ENCODE results near the gene CACNA1B. TPM values are rescaled to one million over a fixed set of nuclear protein-coding genes. Genes with fewer than 3 reads are reported as not detected.

CACNA1B gene
- total RNA-seq, 2 donors from 2014 or later: 0.26 to 0.99 TPM

DNA sequence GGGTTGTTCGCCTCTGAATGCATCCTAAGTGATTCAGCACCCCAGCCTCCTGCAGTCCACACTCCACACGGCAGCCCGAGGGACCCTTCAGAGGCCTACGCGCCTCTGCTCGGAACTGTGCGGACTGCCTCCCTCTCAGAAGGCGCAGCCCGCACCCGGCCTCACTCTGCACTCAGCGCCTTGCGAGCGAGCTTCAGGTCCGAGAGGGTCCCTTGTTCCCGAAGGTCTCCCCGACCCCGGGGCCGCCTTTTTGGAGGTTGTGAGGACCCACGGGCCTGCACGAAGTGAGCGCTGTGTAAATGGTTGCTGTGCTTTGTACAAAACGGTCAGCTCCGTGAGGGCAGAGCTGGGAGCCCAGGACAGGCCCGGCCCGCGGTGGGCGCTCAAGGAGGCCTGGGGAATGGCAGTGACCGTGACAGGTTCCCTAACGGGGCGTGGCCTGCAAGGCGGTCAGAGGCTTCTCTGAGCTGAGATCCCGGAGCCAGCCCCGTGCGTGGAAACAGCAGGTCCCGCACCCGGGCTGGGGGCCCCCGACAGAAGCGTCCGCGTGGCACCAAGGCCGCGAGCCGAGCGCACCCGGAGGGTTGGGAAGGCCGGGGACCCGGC, 698 bp upstream of the CACNA1B start:
- Histone ChIP-seq H3K27ac (no peak overlapping the region), H3K9me3 (no peaks in the 10 kb centered on the region), H3K4me3 (no peak overlapping the region), H3K4me1 (peaks cover 9% of the 10 kb centered on the region), H3K36me3 (replicated peaks in 1 of 2; ENCODE audit: insufficient read depth in 1 of 2, low read depth in 2 of 2) (no peaks in the 10 kb centered on the region), H3K27me3 (peaks cover 0 to 10% of the 10 kb centered on the region in 2 donors)
- WGBS, 2 donors: 60% methylated on average over 22 to 47 of the region's 47 CpGs
- ATAC-seq (no peak), DNase-seq (no peak)
- TF ChIP-seq, protein P1, sequence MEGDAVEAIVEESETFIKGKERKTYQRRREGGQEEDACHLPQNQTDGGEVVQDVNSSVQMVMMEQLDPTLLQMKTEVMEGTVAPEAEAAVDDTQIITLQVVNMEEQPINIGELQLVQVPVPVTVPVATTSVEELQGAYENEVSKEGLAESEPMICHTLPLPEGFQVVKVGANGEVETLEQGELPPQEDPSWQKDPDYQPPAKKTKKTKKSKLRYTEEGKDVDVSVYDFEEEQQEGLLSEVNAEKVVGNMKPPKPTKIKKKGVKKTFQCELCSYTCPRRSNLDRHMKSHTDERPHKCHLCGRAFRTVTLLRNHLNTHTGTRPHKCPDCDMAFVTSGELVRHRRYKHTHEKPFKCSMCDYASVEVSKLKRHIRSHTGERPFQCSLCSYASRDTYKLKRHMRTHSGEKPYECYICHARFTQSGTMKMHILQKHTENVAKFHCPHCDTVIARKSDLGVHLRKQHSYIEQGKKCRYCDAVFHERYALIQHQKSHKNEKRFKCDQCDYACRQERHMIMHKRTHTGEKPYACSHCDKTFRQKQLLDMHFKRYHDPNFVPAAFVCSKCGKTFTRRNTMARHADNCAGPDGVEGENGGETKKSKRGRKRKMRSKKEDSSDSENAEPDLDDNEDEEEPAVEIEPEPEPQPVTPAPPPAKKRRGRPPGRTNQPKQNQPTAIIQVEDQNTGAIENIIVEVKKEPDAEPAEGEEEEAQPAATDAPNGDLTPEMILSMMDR (IDR thresholded peaks at IDR 0.05): no peak
- intact Hi-C loops (cut with DNase I): no loop called here

DNA sequence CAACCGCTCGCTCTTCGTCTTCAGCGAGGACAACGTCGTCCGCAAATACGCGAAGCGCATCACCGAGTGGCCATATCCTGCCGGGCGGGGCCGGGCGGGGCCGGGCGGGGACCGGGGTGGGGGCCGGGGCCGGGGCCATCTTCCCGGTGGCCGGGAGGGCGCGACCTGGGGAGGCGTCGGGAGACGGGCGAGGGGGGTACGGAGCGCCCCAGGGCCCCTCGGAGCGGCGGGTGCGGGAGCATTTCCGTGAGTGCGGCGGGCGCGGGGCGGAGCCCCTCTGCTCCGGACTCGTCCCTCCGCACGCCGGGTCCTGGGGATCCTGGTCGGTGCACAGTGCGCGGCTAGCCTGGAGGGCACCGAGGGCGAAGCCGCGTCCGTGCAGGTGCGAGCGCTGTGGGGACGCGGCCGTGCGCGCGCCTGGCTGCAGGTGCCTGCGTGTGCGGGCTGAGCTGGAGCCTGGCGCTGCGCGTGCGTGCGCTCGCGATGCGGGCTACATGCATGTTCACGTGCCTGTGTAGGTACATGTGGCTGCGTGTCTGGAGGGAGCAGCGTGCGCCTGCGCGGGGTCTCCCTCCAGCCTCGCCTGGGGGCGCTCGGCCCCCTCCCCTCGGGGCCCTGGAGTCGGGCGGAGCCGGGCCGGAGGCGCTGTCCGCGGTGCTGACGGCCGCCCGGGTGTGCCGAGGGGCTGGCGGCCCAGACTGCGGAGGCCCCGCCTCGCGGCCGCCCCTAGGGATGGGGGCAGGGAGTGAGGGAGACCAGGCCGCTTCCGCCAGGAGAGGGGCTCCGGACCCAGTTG, 762 bp downstream of the CACNA1B start:
- no peaks in the 10 kb centered on the region for H3K36me3 ChIP-seq (replicated peaks in 1 of 2; ENCODE audit: insufficient read depth in 1 of 2, low read depth in 2 of 2)
- peak; percentile 18 for ATAC-seq
- DNase-seq: peak in 2 of 4 donors; percentile 21 to 29
- H3K4me3 ChIP-seq: no peak overlapping the region
- H3K9me3 ChIP-seq: no peaks in the 10 kb centered on the region
- peaks cover 9% of the 10 kb centered on the region for H3K4me1 ChIP-seq
- peaks cover 0 to 10% of the 10 kb centered on the region in 2 donors for H3K27me3 ChIP-seq
- WGBS, 2 donors: 2% methylated on average over 87 of the region's 101 CpGs; no CpG with 5 or more reads in 1 of the 2 donors
- TF ChIP-seq POLR2A (IDR thresholded peaks at IDR 0.05): no peak
- TF ChIP-seq, protein P1 (IDR thresholded peaks at IDR 0.05): no peak
- intact Hi-C loops (cut with DNase I): no loop called here
- H3K27ac ChIP-seq: no peak overlapping the region

DNA sequence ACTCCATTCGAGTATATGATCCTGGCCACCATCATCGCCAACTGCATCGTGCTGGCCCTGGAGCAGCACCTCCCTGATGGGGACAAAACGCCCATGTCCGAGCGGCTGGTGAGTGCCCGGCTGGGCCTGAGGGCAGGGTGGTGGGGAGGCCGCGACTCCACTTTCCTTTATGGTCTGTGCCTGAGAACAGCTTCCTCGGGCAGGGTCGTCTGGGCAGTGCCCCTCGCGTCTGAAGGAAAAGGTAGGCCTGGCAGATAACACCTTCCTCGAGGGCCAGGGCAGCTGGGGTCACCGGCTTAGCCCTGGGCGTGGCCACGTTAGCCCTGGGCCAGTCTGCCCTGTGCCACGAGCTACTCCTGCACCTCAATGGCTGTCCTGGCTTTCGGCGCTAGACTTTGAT, 1.5 kb downstream of the CACNA1B start:
- ATAC-seq: no peak
- Histone ChIP-seq H3K36me3 (replicated peaks in 1 of 2; ENCODE audit: insufficient read depth in 1 of 2, low read depth in 2 of 2) (no peaks in the 10 kb centered on the region), H3K4me3 (no peak overlapping the region), H3K4me1 (peaks cover 9% of the 10 kb centered on the region), H3K9me3 (no peaks in the 10 kb centered on the region), H3K27ac (no peak overlapping the region), H3K27me3 (peaks cover 0 to 10% of the 10 kb centered on the region in 2 donors)
- TF ChIP-seq POLR2A (IDR thresholded peaks at IDR 0.05): no peak
- DNase-seq: no peak
- intact Hi-C loops (cut with DNase I): no loop called here
- 68 to 77% methylated on average over 14 to 19 of the region's 20 CpGs for WGBS, 2 donors

DNA sequence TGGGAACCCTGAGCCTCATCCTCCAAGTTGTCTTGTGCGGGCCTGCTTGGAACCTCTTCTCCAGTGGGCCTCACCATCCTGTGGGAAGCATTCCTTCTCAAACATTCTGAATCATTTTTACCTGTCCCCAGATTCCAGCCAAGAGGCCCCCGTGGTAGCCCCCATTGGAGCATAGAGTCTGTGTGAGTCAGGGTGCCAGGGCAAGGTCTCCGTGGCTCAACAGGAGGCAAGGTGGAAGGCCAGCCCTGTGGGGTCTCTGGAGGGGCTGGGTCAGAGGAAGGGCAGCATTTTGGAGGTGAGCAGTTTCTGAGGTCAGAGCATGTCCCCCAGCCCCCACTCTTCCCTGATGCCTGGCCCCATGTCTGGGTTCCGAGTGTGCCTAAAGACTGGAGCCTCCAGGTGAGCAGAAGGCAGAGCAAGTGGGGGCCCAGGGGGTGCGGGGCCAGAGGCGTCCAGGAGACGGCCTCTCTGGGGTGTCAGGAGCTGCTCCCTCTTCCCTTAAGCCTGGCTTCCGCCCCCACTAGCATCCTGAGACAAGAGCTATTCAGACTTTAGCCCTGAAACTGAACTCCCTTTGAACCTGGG, 2.1 kb downstream of the CACNA1B start:
- Histone ChIP-seq H3K9me3 (no peaks in the 10 kb centered on the region), H3K4me1 (peaks cover 9% of the 10 kb centered on the region), H3K36me3 (replicated peaks in 1 of 2; ENCODE audit: insufficient read depth in 1 of 2, low read depth in 2 of 2) (no peaks in the 10 kb centered on the region), H3K27me3 (peaks cover 0 to 10% of the 10 kb centered on the region in 2 donors), H3K4me3 (no peak overlapping the region), H3K27ac (no peak overlapping the region)
- DNase-seq: no peak
- intact Hi-C loops (cut with DNase I): no loop called here
- WGBS, 2 donors: 73 to 85% methylated on average over 5 to 8 of the region's 8 CpGs
- no peak for ATAC-seq
- TF ChIP-seq, protein P1 (IDR thresholded peaks at IDR 0.05): no peak
- no peak for TF ChIP-seq POLR2A (IDR thresholded peaks at IDR 0.05)

DNA sequence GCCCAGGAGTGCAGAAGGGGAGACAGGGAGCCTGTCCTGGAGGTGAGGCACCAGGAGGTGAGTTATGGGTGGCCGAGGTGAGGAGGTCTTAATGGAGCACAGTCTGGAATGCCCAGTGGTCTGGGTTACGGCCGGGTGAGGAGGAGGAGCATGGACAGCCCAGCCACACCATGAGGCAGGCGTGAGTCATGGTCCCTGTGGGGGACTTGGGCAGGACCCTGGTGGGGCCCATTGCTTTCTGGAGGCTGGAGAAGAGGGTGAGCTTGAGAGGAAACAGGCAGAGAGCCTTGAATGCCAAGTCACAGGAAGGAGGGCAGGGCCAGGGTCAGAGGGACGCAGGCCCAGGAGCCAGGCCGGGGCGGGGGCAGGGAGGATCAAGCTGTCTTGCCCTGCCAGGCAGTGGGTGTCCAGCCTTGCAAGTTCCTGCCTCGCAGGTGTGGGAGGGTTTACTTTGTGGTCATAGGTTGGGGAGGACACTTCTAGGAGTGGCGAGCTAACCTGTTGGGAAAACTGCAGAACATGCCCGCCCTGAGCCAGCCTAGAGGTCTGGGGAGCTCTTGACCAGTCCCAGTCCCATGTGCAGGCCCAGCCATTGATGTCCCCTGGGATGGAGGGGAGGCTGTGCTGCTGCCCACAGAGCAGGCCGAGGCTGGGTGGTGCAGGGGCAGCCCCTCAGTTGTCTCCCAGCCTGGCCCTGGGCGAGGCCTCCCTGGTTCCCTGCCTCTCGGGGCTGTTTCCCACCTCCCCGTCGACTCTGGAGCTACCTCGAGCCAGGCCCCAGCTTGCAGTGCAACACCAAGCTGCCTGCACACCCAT, 2.8 kb downstream of the CACNA1B start:
- H3K9me3 ChIP-seq: no peaks in the 10 kb centered on the region
- H3K36me3 ChIP-seq (replicated peaks in 1 of 2; ENCODE audit: insufficient read depth in 1 of 2, low read depth in 2 of 2): no peaks in the 10 kb centered on the region
- peaks cover 0 to 10% of the 10 kb centered on the region in 2 donors for H3K27me3 ChIP-seq
- DNase-seq (no peak), ATAC-seq (no peak)
- H3K4me1 ChIP-seq: peaks cover 9% of the 10 kb centered on the region
- no peak for TF ChIP-seq POLR2A (IDR thresholded peaks at IDR 0.05)
- TF ChIP-seq, protein P1 (IDR thresholded peaks at IDR 0.05): no peak
- intact Hi-C loops (cut with DNase I): no loop called here
- no peak overlapping the region for H3K27ac ChIP-seq
- no peak overlapping the region for H3K4me3 ChIP-seq
- 65 to 79% methylated on average over 4 to 16 of the region's 16 CpGs for WGBS, 2 donors
